ENCODE results near the gene CES4A. TPM values are rescaled to one million over a fixed set of nuclear protein-coding genes. Genes with fewer than 3 reads are reported as not detected.
"Not testable (repeated sequence)": the region's sequence is repeated elsewhere in the genome, so short reads cannot be mapped to it uniquely, and the experiment has no call there.

Gene CES4A
- total RNA-seq, 8 experiments from 2014 or later = 0.96 to 27.4 (median 7.1) TPM

GRCh38 chr16:66948134-66948836 is 40.1 kb upstream of the CES4A start:
- Histone ChIP-seq H3K27ac (no peak overlapping the region), H3K4me3 (peak overlapping the region in 4 of 5 donors; percentile 12 to 24 (median 16)), H3K4me1 (replicated peaks in 1 of 2) (peaks cover 4 to 10% of the 10 kb centered on the region in 2 donors)
- 0 to 12% (median 2%) methylated on average over 1 to 14 of the region's 44 CpGs; no CpG with 5 or more reads in 6 of the 10 experiments for WGBS, 10 experiments
- in situ Hi-C loops (cut with MboI; ENCODE audit: low pct_unique_long_range_greater_than_20kb in 2 of 9, low sequenced_read_pairs in 9 of 9, unreplicated experiment in 9 of 9) = loop anchor here in 1 of 9 experiments (25.0 kb wide), 1 partner anchor 464 kb away; the partner anchor contains the start of gene ZDHHC1
- ATAC-seq (replicated peaks in 6 of 8) = peak; percentile 11 to 63 (median 46)

DNA sequence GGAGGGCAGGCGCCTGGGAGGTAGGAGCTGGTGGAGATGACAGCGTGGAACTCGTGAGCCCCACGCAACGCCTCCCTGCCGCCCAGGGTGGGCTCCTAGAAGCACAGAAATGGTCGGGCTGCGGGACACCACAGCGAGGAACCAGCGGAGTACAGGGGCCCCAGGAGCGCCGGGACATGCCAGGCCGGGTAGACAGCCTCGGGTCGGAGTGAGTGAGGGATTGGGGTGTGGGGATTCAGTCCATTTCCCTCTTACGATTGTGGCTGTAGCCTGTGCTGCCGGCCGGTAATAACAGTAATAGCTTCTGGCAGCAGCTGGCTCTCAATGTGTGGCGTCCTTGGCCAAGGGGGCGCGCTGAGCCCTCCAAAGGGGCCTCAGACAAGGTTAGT is 39.6 kb upstream of the CES4A start:
- Histone ChIP-seq H3K27ac (no peak overlapping the region), H3K4me3 (peak overlapping the region in 3 of 5 donors; percentile 12 to 24 (median 20)), H3K4me1 (replicated peaks in 1 of 2) (peaks cover 4 to 10% of the 10 kb centered on the region in 2 donors)
- in situ Hi-C loops (cut with MboI; ENCODE audit: low pct_unique_long_range_greater_than_20kb in 2 of 9, low sequenced_read_pairs in 9 of 9, unreplicated experiment in 9 of 9) = loop anchor here in 1 of 9 experiments (25.0 kb wide), 1 partner anchor 463 kb away; the partner anchor contains the start of gene ZDHHC1
- peak in 4 of 8 experiments; percentile 2 to 38 (median 36) for ATAC-seq (replicated peaks in 6 of 8)
- WGBS, 10 experiments = 8 to 55% (median 15%) methylated on average over 2 to 9 of the region's 21 CpGs; no CpG with 5 or more reads in 6 of the 10 experiments

DNA sequence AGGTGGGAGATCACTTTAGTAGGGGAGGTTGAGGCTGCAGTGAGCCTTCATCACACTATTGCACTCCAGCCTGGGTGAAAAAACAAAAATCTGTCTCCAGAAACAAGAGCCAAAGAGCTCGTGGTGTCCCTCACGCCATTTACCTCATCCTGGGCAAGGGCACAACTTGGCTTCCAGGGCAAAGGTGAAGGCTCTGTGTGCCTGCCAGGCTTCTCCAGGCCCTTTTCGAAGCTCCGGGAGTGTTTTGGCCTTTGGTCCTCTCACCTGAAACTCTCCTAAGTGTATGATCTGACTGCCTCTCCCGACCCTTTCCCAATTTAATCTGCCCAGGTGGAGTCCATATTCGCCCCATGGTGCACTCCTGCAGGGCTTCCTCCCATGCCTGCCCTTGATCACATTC is 38.9 kb upstream of the CES4A start:
- no peak overlapping the region for H3K27ac ChIP-seq
- no peak overlapping the region for H3K4me3 ChIP-seq
- no peak for ATAC-seq (replicated peaks in 6 of 8)
- 23 to 100% (median 56%) methylated on average over 1 to 6 of the region's 6 CpGs; no CpG with 5 or more reads in 2 of the 10 experiments for WGBS, 10 experiments
- in situ Hi-C loops (cut with MboI; ENCODE audit: low pct_unique_long_range_greater_than_20kb in 2 of 9, low sequenced_read_pairs in 9 of 9, unreplicated experiment in 9 of 9) = loop anchor here in 1 of 9 experiments (25.0 kb wide), 1 partner anchor 463 kb away; the partner anchor contains the start of gene ZDHHC1
- H3K4me1 ChIP-seq (replicated peaks in 1 of 2) = peaks cover 4 to 10% of the 10 kb centered on the region in 2 donors

DNA sequence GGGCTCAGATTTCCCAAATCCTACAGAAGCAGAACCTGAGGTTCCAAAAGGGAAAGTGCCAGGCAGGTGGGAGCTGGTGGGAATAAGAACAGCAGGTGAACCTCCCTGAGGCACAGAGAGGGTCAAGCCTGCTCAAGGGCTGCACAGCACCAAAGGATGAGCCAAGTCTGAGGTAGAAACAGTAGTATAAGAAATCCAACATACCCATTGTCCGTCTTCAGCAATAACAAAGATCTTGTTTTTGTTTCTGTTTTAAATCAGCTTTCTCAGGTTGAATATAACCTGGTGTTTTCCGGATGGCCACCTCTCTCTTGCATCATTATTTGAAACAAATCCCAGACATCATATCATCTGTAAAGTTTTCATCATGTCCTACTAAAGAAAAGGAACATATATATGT is 38.0 kb upstream of the CES4A start:
- in situ Hi-C loops (cut with MboI; ENCODE audit: low pct_unique_long_range_greater_than_20kb in 2 of 9, low sequenced_read_pairs in 9 of 9, unreplicated experiment in 9 of 9) = loop anchor here in 8 of 9 experiments (10.0 to 25.0 kb wide), 2 partner anchors 204 to 212 kb away; partner anchors contain the start of genes B3GNT9 (in 8 of the 8), FBXL8 (in 8 of the 8), TRADD (in 8 of the 8) and HSF4 (in 7 of the 8)
- WGBS, 10 experiments = 47 to 90% (median 68%) methylated on average over 1 to 2 of the region's 2 CpGs; no CpG with 5 or more reads in 2 of the 10 experiments
- Histone ChIP-seq H3K4me3 (no peak overlapping the region), H3K4me1 (replicated peaks in 1 of 2) (peaks cover 4 to 10% of the 10 kb centered on the region in 2 donors), H3K27ac (no peak overlapping the region)
- ATAC-seq (replicated peaks in 6 of 8) = no peak

- ATAC-seq (replicated peaks in 6 of 8) = no peak
- Histone ChIP-seq H3K4me1 (replicated peaks in 1 of 2) (peaks cover 4 to 10% of the 10 kb centered on the region in 2 donors), H3K4me3 (no peak overlapping the region), H3K27ac (no peak overlapping the region)
- 37 to 100% (median 74%) methylated on average over 3 to 4 of the region's 4 CpGs for WGBS, 10 experiments
- in situ Hi-C loops (cut with MboI; ENCODE audit: low pct_unique_long_range_greater_than_20kb in 2 of 9, low sequenced_read_pairs in 9 of 9, unreplicated experiment in 9 of 9) = loop anchor here in 8 of 9 experiments (10.0 to 25.0 kb wide), 2 partner anchors 204 to 211 kb away; partner anchors contain the start of genes B3GNT9 (in 8 of the 8), FBXL8 (in 8 of the 8), TRADD (in 8 of the 8) and HSF4 (in 7 of the 8)
Observed at GRCh38 chr16:66950971-66951790, 37.2 kb upstream of the CES4A start.

- in situ Hi-C loops (cut with MboI; ENCODE audit: low pct_unique_long_range_greater_than_20kb in 2 of 9, low sequenced_read_pairs in 9 of 9, unreplicated experiment in 9 of 9) = loop anchor here in 8 of 9 experiments (10.0 to 25.0 kb wide), 2 partner anchors 202 to 210 kb away; partner anchors contain the start of genes B3GNT9 (in 8 of the 8), FBXL8 (in 8 of the 8), TRADD (in 8 of the 8) and HSF4 (in 7 of the 8)
- Histone ChIP-seq H3K4me3 (no peak overlapping the region), H3K4me1 (replicated peaks in 1 of 2) (peaks cover 4 to 9% of the 10 kb centered on the region in 2 donors), H3K27ac (no peak overlapping the region)
- WGBS, 10 experiments = 49 to 100% (median 61%) methylated on average over 1 to 6 of the region's 7 CpGs
- ATAC-seq (replicated peaks in 6 of 8) = no peak
Observed at GRCh38 chr16:66952430-66953110, 35.8 kb upstream of the CES4A start.

DNA sequence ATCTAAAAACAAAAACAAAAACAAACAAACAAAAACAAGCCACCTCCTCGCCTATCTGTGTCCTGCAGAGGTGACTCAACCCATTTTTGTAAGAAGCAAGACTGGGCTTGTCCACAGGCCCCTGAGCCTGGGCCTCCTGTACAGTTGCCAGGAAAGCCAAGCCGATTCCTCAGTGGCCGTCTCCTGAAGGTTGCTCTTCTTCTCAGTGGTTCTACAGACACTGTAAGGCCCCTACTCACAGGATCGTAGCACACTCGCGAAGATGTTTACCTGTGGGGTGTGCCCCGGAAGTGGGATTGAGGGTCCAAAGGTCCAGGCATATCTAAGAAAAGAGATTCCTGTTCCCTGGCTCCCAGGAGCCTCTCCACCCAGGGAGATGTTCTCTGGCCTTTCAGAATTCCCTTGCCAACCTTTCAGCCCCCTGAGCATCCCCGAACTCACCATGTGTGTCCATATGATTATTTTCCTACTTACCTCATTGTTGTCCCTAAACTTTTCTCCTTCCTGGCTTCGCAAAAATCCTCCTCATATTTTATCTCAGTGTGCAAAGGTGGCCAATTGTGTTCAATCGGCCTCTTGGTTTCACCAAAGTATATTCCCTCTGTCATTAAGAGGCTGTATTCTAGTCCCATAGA is 34.8 kb upstream of the CES4A start:
- peak in 2 of 8 experiments; percentile 11 to 24 for ATAC-seq (replicated peaks in 6 of 8)
- Histone ChIP-seq H3K4me1 (replicated peaks in 1 of 2) (peaks cover 2 to 4% of the 10 kb centered on the region in 2 donors), H3K4me3 (no peak overlapping the region), H3K27ac (no peak overlapping the region)
- WGBS, 10 experiments = 20 to 100% (median 61%) methylated on average over 1 to 8 of the region's 10 CpGs; no CpG with 5 or more reads in 1 of the 10 experiments
- in situ Hi-C loops (cut with MboI; ENCODE audit: low pct_unique_long_range_greater_than_20kb in 2 of 9, low sequenced_read_pairs in 9 of 9, unreplicated experiment in 9 of 9) = loop anchor here in 8 of 9 experiments (10.0 to 25.0 kb wide), 2 partner anchors 201 to 209 kb away; partner anchors contain the start of genes B3GNT9 (in 8 of the 8), FBXL8 (in 8 of the 8), TRADD (in 8 of the 8) and HSF4 (in 7 of the 8)

DNA sequence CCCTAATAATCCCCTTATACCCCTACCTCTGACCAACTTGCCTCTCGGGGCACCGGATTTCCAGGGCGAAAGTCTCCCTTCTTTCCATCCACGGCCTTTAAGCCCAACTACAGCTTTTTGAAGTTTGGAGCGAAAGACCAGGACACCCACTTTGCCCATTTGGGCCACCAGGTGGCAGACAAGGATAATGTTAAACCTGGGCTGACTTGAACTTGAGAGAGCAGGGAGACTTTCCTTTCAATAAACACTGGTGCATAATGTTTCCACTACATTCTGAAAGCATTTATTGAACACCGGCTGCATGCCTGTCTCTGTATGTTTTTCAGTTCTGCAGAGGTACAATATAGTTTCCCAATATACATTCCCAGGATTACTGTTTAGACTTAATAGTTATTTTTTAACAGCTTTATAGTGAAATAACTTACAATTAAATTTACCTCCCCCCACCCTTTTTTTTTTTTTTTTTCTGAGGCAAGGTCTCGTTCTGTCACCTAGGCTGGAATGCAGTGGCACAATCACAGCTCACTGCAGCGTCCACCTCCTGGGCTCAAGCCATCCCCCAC is 34.2 kb upstream of the CES4A start:
- ATAC-seq (replicated peaks in 6 of 8) = peak; percentile 60 to 94 (median 79)

DNA sequence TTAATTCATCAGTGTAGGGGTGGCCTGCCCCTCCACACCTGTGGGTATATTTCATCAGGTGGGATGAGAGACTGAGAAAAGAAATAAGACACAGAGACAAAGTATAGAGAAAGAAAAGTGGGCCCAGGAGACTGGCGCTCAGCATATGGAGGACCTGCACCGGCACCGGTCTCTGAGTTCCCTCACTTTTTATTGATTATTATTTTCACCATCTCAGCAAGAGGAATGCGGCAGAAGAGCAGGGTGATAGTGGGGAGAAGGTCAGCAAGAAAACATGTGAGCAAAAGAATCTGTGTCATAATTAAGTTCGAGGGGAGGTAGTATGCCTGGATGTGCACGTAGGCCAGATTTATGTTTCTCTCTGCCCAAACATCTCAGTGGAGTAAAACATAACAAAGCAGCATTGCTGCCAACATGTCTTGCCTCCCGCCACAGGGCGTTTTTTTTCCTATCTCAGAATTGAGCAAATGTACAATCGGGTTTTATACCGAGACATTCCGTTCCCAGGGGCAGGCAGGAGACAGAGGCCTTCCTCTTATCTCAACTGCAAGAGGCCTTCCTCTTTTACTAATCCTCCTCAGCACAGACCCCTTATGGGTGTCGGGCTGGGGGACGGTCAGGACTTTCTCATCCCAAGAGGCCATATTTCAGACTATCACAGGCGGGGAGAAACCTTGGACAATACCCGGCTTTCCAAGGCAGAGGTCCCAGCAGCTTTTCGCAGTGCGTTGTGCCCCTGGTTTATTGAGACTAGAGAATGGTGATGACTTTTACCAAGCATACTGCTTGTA is 32.8 kb upstream of the CES4A start:
- H3K4me1 ChIP-seq (replicated peaks in 1 of 2); ATAC-seq (replicated peaks in 6 of 8); H3K27ac ChIP-seq; H3K4me3 ChIP-seq: not testable (repeated sequence)
- in situ Hi-C loops (cut with MboI; ENCODE audit: low pct_unique_long_range_greater_than_20kb in 2 of 9, low sequenced_read_pairs in 9 of 9, unreplicated experiment in 9 of 9) = loop anchor here in 8 of 9 experiments (10.0 to 25.0 kb wide), 2 partner anchors 199 to 207 kb away; partner anchors contain the start of genes B3GNT9 (in 8 of the 8), FBXL8 (in 8 of the 8), TRADD (in 8 of the 8) and HSF4 (in 7 of the 8)
- 62 to 100% (median 86%) methylated on average over 1 to 14 of the region's 17 CpGs; no CpG with 5 or more reads in 1 of the 10 experiments for WGBS, 10 experiments

More for the DNA sequence above, 34.2 kb upstream of the CES4A start:
- in situ Hi-C loops (cut with MboI; ENCODE audit: low pct_unique_long_range_greater_than_20kb in 2 of 9, low sequenced_read_pairs in 9 of 9, unreplicated experiment in 9 of 9) = loop anchor here in 8 of 9 experiments (10.0 to 25.0 kb wide), 2 partner anchors 201 to 208 kb away; partner anchors contain the start of genes B3GNT9 (in 8 of the 8), FBXL8 (in 8 of the 8), TRADD (in 8 of the 8) and HSF4 (in 7 of the 8)
- H3K27ac ChIP-seq = no peak overlapping the region
- WGBS, 10 experiments = 0 to 49% (median 14%) methylated on average over 2 to 7 of the region's 8 CpGs; no CpG with 5 or more reads in 1 of the 10 experiments
- H3K4me1 ChIP-seq (replicated peaks in 1 of 2) = peaks cover 0 to under 1% of the 10 kb centered on the region in 2 donors
- H3K4me3 ChIP-seq = no peak overlapping the region

- H3K4me1 ChIP-seq (replicated peaks in 1 of 2); H3K27ac ChIP-seq; H3K4me3 ChIP-seq; ATAC-seq (replicated peaks in 6 of 8): not testable (repeated sequence)
- 60% methylated on average over 1 of the region's 1 CpG; no CpG with 5 or more reads in 9 of the 10 experiments for WGBS, 10 experiments
- in situ Hi-C loops (cut with MboI; ENCODE audit: low pct_unique_long_range_greater_than_20kb in 2 of 9, low sequenced_read_pairs in 9 of 9, unreplicated experiment in 9 of 9) = loop anchor here in 8 of 9 experiments (10.0 to 25.0 kb wide), 2 partner anchors 199 to 206 kb away; partner anchors contain the start of genes B3GNT9 (in 8 of the 8), FBXL8 (in 8 of the 8), TRADD (in 8 of the 8) and HSF4 (in 7 of the 8)
Observed at GRCh38 chr16:66956154-66956457, 32.3 kb upstream of the CES4A start.
